C4-2B (cell line): Measurements from ENCODE around the gene CAMK2G.

Source experiments
- ZFX ChIP-seq: fragments of 450-650 bp; IDR thresholded peaks from 2 replicates; pipeline ENCODE4 v1.6.1; 2017
- TF ChIP-seq, protein P1 (sequence below): fragments of 450-650 bp; conservative IDR thresholded peaks from 2 replicates; pipeline ENCODE4 v1.5.1; 2017; ENCODE audit warnings: mild to moderate bottlenecking

DNA sequence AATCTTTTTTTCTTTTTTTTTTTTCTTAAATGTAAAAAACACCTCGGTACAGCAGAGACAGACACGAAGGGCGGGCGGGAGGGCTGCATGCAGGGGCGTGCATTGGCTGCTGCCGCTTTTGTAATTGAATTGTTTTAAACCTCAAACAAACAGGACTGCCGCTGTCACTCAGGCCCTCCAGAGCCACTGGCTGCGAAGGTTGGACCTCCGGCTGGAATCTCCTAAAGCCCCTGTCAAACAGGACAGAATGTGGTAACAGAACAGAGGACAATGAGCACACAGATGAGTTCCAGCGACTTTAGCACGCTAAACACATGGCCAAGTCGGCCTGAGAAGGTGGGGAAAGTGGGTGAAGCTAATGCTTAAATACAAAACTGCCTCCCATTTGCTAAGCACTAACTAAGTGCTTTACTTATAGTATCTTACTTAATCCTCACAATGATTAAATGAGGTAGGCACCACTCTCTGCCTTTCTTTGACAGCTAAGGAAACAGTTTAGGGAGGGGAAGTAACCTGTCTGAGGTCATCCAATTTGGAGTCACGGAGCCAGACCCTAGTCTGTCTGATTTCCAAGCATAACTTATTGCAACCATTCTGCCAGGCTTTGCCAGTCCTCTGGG lies 60.0 kb downstream of the CAMK2G start:
- TF ChIP-seq ZFX, result no peak
- TF ChIP-seq, protein P1, sequence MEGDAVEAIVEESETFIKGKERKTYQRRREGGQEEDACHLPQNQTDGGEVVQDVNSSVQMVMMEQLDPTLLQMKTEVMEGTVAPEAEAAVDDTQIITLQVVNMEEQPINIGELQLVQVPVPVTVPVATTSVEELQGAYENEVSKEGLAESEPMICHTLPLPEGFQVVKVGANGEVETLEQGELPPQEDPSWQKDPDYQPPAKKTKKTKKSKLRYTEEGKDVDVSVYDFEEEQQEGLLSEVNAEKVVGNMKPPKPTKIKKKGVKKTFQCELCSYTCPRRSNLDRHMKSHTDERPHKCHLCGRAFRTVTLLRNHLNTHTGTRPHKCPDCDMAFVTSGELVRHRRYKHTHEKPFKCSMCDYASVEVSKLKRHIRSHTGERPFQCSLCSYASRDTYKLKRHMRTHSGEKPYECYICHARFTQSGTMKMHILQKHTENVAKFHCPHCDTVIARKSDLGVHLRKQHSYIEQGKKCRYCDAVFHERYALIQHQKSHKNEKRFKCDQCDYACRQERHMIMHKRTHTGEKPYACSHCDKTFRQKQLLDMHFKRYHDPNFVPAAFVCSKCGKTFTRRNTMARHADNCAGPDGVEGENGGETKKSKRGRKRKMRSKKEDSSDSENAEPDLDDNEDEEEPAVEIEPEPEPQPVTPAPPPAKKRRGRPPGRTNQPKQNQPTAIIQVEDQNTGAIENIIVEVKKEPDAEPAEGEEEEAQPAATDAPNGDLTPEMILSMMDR, result no peak
